ENCODE measurements around the gene DMGDH.
"Not testable (repeated sequence)": the region's sequence is repeated elsewhere in the genome, so short reads cannot be mapped to it uniquely, and the experiment has no call there.

Gene DMGDH

DNA sequence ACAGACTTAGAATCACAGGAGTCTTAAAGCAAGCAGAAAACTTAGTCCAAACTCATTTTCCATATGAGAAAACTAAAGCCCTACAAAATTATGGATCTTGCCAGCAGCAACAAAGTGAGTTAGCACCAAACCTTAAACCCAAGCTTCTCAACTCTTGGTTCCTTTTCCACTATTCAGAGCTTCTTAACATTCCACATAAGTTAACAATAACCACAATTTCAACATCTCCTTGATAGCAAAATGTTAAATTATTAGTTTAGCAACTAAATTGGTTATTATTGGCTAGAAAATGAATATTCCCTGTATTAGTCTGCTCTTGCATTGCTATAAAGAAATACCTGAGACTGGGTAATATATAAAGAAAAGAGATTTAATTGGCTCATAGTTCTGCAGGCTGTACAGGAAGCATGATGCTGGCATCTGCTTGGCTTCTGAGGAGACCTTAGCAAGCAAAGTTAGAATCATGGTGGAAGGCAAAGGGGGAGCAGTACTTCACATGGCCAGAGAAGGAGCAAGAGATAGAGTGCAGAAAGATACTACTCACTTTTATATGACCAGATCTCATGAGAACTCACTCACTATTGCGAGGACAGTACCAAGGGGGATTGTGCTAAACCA, 58.1 kb downstream of the DMGDH start:
- no peak for DNase-seq

DNA sequence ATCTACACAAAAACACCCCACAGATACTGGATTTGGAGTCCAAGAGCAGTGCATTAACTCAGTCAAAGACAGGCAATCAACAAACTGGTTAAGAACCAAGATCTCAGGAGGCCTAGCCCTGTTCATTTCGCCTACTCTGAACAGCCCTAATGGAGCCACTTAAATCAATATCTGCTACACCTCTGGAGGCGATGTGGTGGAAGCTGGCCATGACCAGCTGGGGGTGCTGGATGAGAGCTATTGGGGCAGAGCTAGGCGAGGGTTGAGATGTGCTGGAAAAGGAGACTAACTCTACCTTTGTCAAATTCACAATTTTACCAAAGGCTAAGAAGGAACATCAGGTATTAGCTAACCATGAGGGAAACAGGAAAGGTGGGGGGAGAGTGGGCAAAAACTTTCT, 61.1 kb downstream of the DMGDH start:
- DNase-seq = no peak

DNA sequence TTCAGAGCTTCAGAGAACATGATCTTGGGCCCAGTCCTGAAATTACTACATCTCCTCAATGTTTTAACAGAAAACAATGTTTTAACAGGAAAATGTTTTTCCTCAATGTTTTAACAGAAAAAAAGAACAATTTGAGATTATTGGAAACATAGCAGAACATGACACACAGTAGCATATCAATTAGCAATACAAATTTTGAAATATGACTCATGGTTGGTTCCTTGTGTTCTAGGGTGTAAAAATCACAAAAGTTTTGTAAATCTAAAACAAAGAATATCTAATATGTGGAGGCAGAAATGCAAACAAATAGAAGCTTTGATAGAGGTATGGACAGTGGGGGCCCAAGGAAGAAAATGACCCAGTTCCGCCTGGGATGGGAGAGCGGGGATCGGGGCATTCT, 61.6 kb downstream of the DMGDH start:
- DNase-seq = no peak

DNA sequence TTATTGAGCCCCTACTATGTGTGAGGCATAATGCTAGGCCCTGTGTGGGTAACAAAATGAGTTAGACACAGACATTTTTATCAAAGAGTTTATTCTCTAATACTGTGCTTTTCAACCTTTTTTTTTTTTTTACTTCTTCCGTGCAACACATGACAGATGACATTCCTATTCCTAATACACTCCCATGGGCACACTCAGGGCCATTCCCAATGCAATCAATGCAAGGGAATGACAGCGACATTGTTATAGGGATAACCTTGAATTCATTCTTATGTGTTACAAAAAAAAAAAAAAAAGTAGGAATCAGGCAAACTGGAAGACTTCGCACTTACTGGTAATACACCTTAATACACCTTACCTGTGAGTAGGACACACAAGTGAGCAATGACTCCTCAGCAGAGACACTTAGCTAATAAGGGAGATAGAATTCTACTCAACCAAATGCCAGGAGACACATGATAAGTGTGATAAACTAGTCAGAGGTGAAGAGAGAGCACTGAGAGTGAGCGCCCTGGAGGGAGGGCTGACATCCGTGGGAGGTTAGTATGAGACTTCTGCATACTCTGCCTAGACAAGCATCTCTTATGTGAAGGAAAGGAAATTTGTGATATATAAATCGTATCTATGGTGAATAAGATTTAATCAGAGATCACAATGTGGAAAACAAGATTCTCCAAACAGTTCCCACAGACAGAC, 63.4 kb downstream of the DMGDH start:
- no peak for DNase-seq

DNA sequence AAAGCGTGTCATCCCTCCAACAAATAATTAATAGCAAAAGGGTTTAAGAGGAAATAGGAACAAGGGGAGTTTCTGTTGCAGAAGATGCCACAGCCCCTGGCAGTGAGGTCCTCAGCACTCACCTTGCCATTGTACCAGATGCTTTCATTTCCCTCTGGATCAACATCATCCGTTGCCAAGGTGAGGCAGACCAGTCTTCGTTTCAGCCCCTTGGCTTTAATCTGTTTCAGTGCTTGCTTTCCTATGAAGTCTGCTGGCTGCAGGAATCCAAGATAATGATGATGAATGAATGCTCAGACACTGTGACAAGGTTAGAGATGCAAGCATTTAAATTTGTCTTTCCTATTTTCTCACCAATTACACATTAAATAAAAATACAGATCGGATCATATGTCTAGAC, 64.3 kb downstream of the DMGDH start:
- DNase-seq = no peak

DNA sequence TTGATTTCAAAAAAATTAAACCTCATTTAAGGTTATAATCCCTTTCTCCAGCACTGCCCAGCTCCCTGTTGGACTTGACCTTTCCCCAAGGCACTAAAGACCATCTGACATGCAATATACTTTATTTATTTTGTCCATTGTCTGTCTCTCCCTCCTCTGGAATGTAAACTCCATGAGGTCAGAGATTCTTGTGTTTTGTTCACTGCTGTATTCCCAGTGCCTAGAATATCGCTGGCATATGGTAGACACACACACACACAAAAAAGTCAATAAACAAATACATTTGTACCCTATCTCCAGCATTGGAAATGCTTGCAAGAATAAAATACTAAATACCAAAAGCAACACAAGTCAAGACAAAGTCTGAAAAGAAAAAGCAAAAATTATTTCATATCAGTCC, 67.1 kb downstream of the DMGDH start:
- DNase-seq = no peak

DNA sequence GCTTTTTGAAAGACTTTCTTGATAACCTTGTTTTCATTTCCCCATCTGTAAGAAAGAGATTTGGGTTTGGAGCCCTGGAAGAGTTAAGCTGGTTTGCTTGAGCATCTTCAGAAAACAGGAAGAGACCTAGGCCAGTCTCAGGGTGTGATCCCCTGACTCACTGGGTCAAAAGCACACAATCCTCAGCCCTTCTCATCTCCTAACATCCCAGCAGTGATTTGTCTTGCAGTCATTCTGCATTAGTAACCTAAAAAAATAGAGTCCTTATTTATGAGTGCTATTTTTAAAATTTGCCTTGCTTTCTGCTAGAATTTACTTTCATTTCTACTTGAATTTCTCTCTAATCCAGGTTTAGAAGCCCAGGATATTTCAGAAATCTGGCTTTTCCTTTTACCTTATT, 68.0 kb downstream of the DMGDH start:
- DNase-seq = no peak

DNA sequence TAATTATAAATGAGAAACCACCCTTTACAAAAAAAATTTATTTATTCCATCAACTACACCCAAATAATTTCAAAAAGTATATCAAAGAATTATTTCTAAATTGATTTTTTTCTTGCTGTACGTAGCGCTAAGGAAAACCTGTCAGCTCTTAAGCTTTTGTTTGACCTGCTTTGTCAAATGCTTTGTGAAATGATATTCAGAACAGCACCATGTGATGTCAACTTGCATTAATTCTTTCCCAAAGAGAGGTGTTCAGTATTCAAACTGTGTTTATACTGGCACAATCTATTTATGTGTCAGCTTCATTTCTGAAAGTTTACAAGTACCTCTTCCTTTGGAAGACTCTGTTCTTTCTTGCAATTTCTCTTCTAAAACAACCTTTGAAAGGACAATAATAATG, 72.4 kb downstream of the DMGDH start:
- DNase-seq = no peak

DNA sequence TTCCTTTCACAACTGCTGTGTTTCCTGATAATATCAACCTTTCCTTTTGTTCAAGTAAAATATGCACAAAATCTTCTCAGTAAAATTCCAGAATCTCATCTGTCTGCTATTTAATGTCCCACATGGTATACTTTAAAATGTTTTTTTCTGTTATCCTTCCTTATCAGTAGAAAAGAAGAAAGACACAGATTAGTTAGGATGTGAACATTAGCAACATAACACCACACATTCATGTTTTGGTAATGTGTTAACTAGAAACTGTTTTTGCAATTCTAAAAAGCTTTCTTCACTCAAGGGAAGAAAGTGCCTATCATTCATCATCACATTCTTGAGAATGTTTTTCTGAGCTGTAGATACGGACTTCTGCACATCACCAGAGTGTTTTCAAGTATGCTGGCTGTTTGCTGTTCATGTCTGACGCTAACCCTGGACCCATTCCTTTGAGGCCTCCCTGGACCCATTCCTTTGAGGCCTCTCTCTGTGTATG, 73.9 kb downstream of the DMGDH start:
- no peak for DNase-seq

DNA sequence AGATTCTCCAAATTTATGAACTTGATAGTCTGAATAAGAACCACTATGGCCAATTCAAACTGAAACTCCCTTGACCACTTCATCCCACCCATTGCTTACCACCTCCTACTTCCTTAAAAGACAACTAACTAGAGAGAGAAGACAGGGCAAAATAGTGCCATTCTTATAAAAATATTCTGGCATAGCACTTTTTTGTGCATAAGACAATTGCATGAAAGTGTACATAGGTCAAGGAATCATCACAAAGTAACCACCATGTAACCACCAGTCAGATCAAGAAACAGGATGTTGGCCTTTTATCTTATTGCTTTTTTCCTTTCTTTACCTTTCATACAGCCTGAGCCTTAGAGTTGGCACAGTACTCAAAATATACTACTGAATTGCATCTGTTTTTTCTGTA, 76.3 kb downstream of the DMGDH start:
- DNase-seq = no peak

DNA sequence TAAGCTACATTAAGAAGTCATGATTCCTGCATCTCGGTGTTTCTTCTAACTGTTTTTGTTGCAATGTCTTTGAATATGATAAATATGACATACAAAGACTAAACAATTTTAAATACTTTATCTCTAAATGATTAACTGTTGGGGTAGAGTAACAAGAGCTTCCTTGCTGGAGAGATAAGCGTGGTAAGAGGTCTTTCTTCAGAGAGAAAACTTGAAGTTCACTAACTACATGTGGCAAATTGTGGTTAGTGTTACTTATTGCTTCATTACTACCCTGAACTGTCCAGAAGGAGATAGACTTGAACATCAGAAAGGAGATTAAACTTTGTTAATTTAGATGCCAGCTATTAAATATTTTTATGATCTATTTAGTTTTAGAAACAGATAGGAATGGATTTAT, 77.3 kb downstream of the DMGDH start:
- DNase-seq = no peak

DNA sequence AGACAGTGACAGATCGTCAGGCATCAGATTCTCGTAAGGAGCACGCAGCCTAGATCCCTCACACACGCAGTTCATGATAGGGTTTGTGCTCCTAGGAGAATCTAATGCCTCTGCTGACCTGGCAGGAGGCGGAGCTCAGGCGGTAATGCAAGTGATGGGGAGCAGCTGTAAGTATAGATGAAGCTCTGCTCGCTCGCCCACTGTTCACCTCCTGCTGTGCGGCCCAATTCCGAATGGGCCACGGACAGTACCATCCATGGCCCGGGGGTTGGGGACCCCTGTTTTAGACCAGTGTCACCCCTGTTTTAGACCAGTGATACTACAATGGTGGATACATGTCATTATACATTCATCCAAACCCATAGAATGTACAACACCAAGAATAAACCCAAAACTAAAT, 80.4 kb downstream of the DMGDH start:
- no peak for DNase-seq

DNA sequence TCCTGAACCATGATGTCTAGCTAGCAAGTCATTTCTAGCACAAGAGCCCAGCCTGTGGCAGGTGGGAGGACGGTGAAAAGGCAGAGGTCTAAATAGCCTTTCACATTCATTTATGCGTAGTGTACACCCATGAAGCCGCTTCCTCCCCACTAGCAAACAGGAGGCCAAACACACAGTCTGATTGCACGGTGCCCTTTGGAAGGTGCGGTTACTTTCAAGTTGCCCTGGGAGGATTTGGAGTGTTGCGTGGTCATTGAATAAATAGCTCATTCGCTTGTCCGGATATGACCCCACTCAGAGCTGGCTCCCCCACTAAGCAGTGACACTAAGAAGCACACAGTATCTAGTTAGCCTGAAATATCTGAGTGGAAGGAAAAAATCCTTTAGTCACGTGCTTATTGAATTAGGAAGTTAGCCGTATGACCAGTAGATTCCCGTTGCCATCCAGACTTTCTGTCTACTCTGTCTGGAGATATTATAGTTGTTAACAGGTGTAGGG, 83.7 kb downstream of the DMGDH start:
- DNase-seq = no peak

DNA sequence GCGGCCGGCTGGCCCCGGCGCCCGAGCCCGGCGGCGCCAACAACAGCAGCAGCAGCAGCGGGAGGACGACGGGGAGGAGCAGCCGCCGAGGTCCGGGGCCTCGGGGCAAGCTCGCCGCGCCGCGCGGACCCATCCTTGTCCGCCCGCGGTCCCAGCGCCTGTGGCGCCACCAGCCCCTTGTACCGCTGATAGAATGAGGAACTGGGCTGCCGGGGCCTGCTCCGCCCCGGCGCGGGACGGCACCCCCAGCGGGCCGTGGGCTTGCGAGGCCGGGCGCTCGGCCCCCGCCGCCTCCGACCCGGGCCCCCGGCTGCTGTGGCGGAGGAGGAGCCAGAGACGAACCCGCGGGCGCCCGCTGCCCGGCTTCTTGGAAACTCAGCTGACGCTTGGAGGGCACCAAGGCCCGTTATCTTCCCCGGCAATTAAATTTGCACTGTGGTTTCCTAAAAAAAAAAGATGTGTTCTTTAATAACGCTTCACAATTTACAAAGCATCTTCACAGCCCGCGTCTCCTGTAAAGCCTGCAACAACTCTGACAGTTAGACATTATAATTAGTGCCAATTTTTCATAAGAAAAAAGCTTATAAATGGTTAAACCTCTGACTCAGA, 84.3 kb downstream of the DMGDH start, which contains the start of gene ARSB:
ARSB (minus strand) TSS at position 195 of the 609 bp plus-strand sequence; CDS start at position 133, 62 bp downstream.
- no peak for DNase-seq

DNA sequence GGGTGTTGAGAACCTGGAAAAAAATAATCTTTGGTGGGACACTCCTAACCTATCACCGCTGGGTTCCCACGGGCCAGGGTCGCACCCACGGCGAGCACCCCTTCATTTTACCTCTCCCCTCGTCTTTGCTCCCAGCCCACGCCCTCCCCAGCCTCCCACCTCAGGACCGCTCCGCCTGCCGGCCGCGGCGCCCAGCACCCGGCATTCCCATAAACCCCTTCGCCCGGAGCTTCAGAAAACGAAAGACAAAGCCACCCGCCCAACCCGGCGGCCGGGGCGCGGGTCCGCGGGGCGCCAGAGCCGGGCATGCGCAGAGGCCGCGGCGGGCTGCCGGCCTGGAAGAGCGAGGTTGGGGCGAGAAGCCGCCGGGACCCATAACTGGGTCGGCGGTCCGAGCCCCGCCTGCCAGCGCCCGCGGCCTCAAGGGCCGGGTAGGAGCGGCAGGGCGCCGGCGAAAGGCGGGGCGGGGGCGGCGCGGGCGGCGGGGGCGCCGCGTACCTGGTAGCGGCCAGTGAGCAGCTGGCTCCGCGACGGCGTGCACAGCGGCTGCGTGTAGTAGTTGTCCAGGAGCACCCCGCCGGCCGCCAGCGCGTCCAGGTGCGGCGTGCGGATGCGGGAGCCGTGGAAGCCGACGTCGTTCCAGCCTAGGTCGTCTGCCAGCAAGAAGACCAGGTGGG, 84.9 kb downstream of the DMGDH start:
- peak; percentile 59 for DNase-seq

DNA sequence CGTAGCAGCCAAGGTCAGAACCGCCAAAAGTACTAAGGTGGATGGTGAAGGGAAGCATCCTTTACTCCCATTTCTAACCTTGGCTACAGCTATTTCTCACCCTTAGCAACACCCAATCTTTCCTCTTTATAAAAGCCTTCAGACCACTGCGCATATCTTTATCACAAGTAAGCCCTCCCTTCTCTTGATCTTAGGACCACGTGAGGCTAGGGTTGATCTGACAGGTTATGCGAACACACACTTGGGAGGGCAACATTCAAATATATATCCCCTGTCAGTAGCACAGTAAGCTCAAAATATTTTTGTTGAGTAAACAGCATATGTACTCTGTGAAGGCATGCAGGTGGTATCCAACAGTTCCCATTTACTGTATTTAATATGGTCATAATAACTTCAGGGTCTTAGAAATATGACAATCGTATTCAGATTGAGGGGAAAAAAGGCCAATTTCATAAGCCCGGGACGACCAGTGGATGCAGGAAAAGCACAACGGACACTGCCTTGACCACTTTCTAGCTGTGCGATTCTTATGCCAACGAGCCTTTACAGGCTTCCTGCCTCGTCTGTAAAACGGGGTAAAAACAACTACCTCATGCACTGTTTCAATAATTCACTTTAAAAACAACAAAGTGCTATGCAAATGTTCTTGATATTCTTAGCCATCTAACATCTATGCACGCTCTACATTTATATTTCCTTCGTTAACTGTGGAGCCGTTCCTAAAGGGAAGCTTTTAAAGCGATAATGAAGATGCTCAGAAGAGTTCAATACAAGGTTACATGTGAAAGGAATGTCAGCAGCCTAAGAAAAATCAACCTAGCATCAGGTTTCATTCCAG, 85.7 kb downstream of the DMGDH start:
- DNase-seq = no peak

DNA sequence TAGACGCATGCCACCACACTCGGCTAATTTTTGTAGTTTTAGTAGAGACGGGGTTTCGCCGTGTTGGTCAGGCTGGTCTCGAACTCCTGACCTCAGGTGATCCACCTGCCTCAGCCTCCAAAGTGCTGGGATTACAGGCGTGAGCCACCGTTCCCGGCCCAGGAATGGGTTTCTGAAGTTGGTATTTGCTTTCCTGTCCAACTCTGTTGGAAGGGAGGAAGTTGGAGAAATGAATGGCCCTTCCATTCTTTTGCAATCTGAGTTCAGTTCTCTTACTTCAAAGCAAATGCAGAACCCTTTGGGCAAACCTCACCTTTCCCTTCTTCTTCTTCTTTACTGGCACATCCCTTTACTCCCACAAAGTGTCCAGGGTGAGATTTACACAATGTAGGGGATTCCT, 86.3 kb downstream of the DMGDH start:
- DNase-seq = not testable (repeated sequence)

DNA sequence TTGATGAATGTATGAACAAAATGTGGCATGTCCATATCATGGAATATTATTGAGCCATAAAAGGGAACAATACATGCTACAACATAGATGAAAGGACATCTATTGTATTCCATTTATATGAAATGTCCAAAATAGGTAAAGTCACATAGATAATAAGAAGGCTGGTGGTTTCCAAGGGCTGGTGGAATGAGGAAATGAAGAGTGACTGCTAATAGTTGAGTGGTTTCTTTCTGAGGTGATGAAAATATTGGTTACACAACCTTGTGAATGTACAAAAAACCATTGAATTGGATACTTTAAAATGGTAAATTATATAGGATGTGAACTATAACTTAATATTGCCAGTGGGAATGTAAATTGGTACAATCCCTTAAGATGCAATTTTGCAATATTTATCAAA, 89.6 kb downstream of the DMGDH start:
- no peak for DNase-seq

DNA sequence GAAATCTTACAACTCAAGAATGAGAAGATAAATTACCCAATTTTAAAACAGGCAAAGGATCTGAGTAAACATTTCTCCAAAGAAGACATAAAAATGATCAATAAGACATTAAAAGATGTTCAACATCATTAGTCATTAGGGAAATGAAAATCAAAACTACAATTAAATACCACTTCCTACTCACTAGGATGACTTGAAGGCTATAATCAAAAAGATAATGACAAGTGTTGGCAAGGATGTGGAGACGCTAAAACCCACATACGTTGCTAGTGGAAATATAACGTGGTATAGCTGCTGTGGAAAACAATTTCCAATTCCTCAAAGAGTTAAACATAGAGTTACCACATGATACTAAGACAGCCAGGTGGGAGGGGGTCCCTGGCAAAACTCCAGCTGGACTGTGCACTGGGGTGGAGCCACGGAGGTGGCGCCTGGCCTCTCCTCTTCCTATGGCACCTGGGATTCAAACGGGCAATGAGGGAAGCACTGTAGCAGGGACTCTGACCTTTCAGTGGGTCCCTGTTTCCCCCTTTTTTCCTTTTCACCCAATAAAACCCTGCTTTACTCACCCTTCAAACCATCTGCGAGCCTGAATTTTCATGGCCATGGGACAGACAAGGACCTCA, 90.2 kb downstream of the DMGDH start:
- no peak for DNase-seq

DNA sequence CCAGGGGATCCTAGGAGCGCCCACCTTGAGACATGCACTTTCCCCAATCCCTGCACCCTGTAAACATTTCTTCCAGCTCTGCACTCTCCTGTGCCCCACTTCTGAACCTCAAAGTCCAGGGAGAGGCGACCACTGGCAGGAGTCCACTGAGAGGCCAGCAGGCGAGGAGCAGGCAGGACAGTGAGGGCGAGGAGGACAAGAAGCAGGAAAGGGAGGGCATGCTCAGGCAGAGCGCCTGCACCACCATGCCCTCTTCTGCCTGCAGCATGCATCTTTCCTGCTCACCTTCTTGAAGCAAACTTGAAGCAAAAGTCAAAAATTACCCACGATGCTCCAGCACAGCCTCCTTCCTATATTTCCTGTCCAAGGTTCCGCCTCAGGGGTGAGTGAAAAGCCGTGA, 94.4 kb downstream of the DMGDH start:
- DNase-seq = no peak

DNA sequence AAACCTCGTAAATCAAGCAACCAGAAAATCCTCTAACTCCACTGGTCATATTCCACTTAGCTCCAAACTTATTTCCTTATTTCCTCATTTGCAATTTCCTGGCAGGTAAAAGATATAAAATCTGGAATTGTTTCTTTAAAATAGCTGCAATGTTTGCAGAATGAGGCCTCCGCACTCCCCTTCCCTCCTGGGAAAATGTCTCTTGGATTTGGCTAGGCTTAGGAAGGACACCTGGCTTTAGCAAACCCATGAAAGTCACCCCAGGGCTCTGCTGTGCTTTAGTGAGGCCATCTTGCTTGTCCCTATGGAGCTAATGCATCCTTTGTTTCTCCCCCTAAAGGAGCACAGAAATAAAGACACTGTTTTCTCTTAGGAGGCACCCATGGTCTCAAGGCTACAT, 94.9 kb downstream of the DMGDH start:
- no peak for DNase-seq

DNA sequence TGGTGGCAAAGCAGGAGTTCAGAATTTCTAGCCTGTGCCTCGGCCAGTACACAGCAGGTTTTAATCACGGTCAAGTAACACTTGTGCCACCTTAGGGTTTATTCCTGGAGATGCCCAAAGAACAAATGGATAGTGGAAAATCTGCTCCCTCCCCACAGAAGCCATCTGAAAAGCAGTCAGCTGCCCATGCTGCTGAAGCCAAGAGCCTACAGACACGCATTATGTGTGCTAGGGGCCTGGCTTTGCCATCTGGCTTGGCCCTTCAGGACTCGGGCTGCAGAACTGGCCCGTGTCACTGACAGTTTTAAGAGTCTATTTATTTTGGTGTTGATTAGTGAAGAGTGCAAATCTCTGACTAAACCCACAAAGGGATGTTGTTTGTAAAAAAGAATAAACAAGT, 95.5 kb downstream of the DMGDH start:
- no peak for DNase-seq

Measured in NCI-H2107 (cell line).